ENCODE data around the gene PRKCE. TPM values are rescaled to one million over a fixed set of nuclear protein-coding genes. Genes with fewer than 3 reads are reported as not detected.

PRKCE gene
- total and polyA plus RNA-seq, 2 donors (not counting 3 experiments of a cell fraction or from before 2014, with no cell fraction given): 27.9 to 33.9 TPM

- no peaks in the 10 kb centered on the region for H3K79me2 ChIP-seq (ENCODE audit: control insufficient read depth, insufficient read depth, low read length)
- no peaks in the 10 kb centered on the region for H3K27me3 ChIP-seq (ENCODE audit: control insufficient read depth in 2 of 2, insufficient read depth in 2 of 2, low read length in 2 of 2)
- no peak overlapping the region for H3K4me3 ChIP-seq (replicated peaks in 1 of 3; ENCODE audit: insufficient read depth in 1 of 3, low read depth in 1 of 3, low read length in 3 of 3)
- no peaks in the 10 kb centered on the region for H3K9me3 ChIP-seq (replicated peaks; ENCODE audit: control insufficient read depth, insufficient read depth, low read length)
- intact Hi-C loops (cut with micrococcal nuclease) (loop anchor here (1.0 to 10.0 kb wide), 4 partner anchors 350 to 882 kb away; no protein-coding TSS in a partner anchor), dilution Hi-C loops (cut with MboI; ENCODE audit: extremely low pct_ligation_motif_present, low sequenced_read_pairs) (no loop called here)
- FAIRE-seq (no peak), DNase-seq (ENCODE audit: low read depth, low spot score) (no peak)
- H3K4me2 ChIP-seq (ENCODE audit: insufficient read depth, low read length): no peak overlapping the region
- H4K20me1 ChIP-seq (replicated peaks; ENCODE audit: control insufficient read depth, extremely low read depth, insufficient read depth, low read length): no peaks in the 10 kb centered on the region
- H3K36me3 ChIP-seq (ENCODE audit: control insufficient read depth in 2 of 2, extremely low read depth in 1 of 2, insufficient read depth in 2 of 2, low read length in 2 of 2): peaks cover 0 to 2% of the 10 kb centered on the region in 2 experiments
- no peak overlapping the region for H2AFZ ChIP-seq (ENCODE audit: low read depth, low read length)
- H3K9ac ChIP-seq (replicated peaks; ENCODE audit: extremely low read depth, insufficient read depth, low read length): no peak overlapping the region
- no peaks in the 10 kb centered on the region for H3K4me1 ChIP-seq (ENCODE audit: control insufficient read depth, extremely low read depth, insufficient read depth, low read length)
- POLR2A ChIA-PET: interaction anchor here (0.8 kb wide), 1 partner anchor 54 kb away, joined by 3 read pairs; no protein-coding TSS in a partner anchor
- CTCF ChIA-PET: interaction anchor here (0.7 to 2.7 kb wide), 47 partner anchors 9 to 943 kb away, joined by 3 to 26 read pairs (median 4); no protein-coding TSS in a partner anchor
- H3K27ac ChIP-seq (ENCODE audit: insufficient read depth, low read depth, low read length): no peak overlapping the region
- no peaks in the 10 kb centered on the region for H3K9me1 ChIP-seq (replicated peaks; ENCODE audit: control insufficient read depth, extremely low read depth, insufficient read depth, low read length)
- no TSS peak for BruUV-seq (replicated peaks)
- TF ChIP-seq EZH2 (IDR thresholded peaks at IDR 0.05; ENCODE audit: borderline replicate concordance, low read depth, low read length, severe bottlenecking): no peak
- no peak for TF ChIP-seq MAX (IDR thresholded peaks at IDR 0.05; ENCODE audit: insufficient read depth, insufficient read length)
- no peak for TF ChIP-seq CTCF (IDR thresholded peaks at IDR 0.05; ENCODE audit: extremely low read depth in 1 of 2, insufficient read depth in 1 of 2, low read depth in 1 of 2, low read length in 2 of 2)
- no peak for TF ChIP-seq POLR2A (IDR thresholded peaks at IDR 0.05; ENCODE audit: low read depth, low read length)
- no peak for TF ChIP-seq MYC (IDR thresholded peaks at IDR 0.05; ENCODE audit: low read depth, low read length)
- TF ChIP-seq FOS (IDR thresholded peaks at IDR 0.05; ENCODE audit: borderline replicate concordance, insufficient read depth, low read length): no peak
- TF ChIP-seq JUN (IDR thresholded peaks at IDR 0.05; ENCODE audit: borderline replicate concordance, insufficient read depth, insufficient read length, low read depth): no peak
- no peak for TF ChIP-seq POLR2AphosphoS5 (IDR thresholded peaks at IDR 0.05; ENCODE audit: insufficient read depth, low read depth, low read length)
- TF ChIP-seq GATA2 (IDR thresholded peaks at IDR 0.05; ENCODE audit: insufficient read depth, insufficient read length, low read depth, low read length): no peak
These were observed 341.4 kb downstream of the PRKCE start for GRCh38 chr2:45992741-45993475.
